Lung microvascular endothelial cell (primary cell): Measurements from ENCODE around the gene CASP1. TPM values are rescaled to one million over a fixed set of nuclear protein-coding genes. Genes with fewer than 3 reads are reported as not detected.
A peak's percentile ranks its signal among the peaks of the same experiment; 100 is the strongest.
"Not testable (repeated sequence)": the region's sequence is repeated elsewhere in the genome, so short reads cannot be mapped to it uniquely, and the experiment has no call there.

ENCODE experiments used
- DNase-seq, 2 donors: peaks; one replicate each; pipeline versions ENCODE4 v3.0.0 to v3.0.0-alpha.2; 2010; ENCODE audit warnings: low read depth in 2 of 2
- total RNA-seq: library from RNA; depleted of rRNA; stranded (reverse); fragments of >200 nt; gene quantifications from 2 replicates; pipeline ENCODE4 v1.2.1, GENCODE V29; 2014

CASP1 gene
- total RNA-seq, 1 donor from 2014 or later = 28.0 TPM

DNA sequence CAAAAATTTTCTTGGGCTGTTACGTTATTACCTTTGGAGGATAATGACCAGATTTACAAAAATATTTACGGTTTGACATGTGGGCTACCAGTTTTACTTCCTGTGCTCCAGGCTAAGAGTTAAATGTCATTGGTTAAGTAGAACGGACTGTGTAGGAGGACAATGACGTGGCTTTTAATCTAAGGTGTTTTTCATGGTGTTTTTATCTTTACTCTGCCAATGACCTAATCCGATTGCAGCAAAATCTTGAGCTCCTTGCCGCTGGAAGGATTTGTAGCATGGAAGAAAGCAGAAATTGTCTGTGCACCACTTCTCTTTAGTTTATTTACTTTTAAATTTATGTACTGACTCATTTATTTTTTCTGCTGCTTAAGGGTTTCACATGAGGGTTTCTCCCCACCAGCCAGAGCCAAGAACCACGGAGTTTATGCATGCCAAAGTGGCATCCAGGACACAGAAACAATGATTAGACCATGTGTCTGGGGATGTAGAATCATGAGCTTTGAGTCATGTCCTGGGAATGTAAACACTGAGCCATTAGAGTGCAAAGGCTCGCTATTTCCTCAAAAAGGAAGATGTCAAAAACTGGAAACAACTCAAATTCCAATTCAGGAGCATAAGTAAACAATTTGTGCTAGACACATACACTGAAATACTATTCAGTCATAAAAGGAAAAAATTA is 12.1 kb upstream of the CASP1 start:
- DNase-seq = peak; percentile 86 to 99

- DNase-seq = peak in 1 of 2 donors; percentile 15
These were observed 10.8 kb upstream of the CASP1 start for GRCh38 chr11:105045676-105046296.

DNA sequence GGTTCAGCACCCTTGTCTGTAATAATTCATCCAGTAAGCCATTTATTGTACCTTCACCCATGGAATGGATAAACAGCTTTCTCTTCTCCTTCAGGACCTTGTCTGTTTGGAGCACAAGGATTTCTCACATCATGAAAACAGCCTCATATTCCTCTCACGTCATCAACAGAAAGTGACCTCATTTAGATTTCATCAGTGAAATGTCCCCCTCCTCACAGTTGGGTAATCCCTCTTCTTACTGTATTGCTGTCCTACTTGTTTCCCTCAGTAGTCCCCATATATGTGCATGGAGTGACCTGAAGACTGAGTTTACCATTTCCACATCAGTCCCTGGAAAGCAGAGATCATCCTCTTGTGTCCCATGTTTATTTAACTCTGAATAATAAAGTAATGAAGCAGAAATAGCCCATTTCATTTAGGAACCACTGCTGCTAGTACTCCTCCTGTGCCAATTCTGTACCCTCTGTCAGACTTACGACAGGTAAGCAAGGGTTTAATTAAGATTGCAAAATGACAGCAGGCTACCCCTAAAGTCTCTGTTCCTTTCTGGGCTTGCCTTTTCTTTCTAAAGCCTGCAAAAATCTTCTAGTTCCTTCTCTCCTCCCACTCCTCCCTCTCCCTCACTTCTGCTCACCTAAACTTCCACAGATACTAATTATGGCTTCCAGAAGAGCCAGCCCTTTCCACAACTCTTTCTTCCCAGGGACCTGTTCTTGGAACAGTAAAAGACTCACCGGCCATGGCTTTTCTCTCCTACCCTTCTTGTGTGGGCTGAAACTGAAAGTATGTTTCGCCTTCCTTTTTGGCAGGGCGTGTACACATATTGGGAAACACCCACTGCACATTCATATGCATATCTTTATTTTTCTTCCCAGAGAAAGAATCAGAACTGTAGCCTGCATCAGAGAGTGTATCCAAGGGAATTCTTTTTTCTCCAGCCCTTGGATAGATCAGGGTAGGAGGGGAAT is 9.9 kb upstream of the CASP1 start, which contains the start of gene CARD16:
Gene CARD16, minus strand, starts transcription at position 779 of the 968 bp plus-strand sequence. Its CDS starts 38 bp downstream, at position 741.
- peak; percentile 84 to 88 for DNase-seq

DNA sequence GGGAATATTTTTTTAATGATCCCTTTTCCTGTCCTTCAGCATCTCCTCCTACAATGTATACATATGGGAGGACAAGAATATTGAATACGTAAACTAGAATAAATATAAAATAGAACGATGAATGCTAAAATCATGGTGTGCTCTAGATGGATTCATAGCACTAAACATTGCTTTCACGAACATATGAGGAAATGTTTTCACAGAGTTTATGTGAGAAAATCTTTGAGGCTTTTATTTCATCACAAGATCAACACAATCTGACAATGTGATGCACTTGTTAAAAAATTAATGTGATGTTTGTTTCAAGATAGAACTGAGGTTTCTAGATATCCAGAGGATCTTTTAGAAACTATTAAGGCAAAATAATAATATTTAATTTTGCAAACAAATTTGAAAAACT is 7.2 kb upstream of the CASP1 start:
- no peak for DNase-seq

DNA sequence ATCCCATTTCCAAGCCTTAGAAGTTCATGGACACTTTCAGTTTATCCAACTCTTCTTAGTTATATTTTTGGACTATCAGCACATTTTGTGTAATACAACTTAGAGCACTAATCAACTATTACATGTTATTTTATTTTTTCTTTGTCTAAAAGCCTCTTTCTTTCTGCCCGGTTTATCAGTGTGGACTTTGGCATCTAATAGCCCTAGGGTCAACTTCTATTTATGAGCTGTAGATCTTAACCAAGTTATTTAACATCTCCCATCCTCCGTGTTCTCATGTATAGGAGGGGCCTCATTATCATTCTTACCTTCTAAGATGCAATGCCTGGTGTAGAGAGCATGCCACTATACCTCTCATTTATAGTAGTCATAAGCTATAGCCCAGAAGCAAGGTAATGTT is 5.8 kb upstream of the CASP1 start:
- no peak for DNase-seq

- not testable (repeated sequence) for DNase-seq
These were observed 556 bp downstream of the CASP1 start for GRCh38 chr11:105034388-105034787.

DNA sequence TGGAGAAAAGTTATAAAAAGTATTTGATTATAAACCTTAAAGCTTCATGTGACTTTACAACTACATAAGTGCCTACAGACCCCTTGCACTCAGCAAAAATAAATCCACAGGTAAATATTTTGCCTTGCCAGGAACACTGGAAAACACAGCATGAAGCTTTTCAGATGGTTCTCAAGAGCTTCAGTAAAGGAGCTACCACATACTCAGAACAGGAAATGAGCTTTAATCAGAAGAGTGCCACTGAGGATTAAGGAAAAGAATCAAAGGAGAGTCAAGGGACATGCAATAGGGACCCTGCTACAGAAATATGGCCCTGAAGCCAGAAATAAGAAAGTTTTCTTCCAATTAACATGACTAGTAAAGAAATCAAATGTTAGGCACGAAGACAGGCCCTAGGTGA is 1.2 kb downstream of the CASP1 start:
- no peak for DNase-seq

DNA sequence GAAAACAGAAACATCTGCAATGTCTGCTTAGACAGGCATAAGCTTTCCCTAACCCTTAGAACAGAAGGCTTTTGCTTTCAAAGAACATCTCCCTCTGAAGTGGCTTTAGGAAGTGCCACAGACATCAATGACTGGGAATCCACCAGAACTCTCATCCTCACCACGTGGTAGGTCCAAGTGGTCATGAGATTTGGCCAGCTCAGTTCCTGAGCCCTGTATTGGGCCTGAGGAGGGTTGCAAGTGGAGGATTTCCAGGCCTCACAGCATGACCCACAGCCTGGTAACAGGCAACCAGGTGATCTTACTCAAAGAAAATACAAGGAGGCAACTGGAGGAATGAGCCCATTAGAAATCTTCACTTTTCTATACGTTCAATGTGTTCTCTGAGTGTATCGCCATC is 1.6 kb downstream of the CASP1 start:
- no peak for DNase-seq

- DNase-seq = no peak
These were observed 2.4 kb downstream of the CASP1 start for GRCh38 chr11:105032495-105032894.

- no peak for DNase-seq
These were observed 7.3 kb downstream of the CASP1 start for GRCh38 chr11:105027678-105028077.

GRCh38 chr11:105024394-105024793 is 10.6 kb downstream of the CASP1 start:
- no peak for DNase-seq

DNA sequence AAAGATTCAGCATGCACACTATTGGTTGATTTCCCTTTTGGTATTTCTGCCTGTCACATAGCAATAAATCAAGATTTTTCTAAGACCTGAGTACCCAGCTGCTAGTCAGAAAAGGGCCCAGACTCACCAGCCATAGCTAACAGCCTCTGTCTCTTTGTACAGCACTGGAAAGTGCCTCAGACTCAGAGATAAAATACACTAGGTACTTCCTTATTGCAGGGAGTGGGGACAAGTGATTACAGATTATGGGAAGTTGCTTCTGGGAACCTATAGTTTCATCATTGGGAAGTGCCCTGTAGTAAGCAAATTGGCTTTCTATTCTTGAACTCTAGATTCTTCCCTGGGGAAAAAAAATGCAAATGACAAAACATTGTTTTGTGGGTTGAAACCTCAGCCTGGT is 11.9 kb downstream of the CASP1 start, which contains the start of gene CASP5:
Gene CASP5, minus strand, starts transcription at position 166 of the 400 bp plus-strand sequence. Its CDS starts 32 bp downstream, at position 134.
- no peak for DNase-seq

DNA sequence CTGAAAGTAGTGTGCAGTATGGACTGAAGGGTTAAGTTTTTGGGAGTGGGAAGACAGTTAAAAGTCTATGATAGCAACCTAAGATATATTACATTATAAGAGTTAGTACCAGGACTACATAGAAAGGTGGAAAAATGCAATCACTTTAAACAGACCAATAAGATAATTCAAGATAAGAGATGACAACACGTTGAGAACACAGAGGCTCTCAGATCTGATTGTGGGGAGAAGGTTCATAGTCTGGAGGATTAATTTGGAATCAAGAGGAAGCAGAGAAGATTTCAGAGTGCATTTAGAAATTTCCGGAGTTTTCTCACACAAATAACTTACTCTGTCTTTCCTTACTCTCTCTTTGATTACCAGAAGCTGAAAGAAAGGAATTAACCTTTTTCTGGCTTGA is 12.4 kb downstream of the CASP1 start:
- no peak for DNase-seq

DNA sequence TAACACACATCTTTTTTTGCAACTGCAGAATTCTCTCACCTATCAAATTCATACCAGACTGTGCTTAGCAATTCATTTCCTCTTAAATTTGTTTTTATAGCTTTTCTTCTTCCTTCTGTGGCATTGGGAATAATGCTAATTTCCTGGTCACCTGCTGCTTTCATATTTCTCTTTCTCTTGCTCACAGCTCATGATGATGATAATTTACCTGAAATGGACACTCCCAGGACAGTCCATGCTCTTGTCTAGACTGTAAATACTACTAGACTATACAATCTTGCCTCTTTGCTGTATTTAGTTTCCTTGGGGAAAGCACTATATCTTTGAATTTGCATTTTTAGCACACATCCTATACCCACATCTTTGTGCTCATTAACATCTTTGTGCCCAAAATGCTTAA is 27.5 kb downstream of the CASP1 start:
- DNase-seq = no peak

GRCh38 chr11:105005451-105005845 is 29.5 kb downstream of the CASP1 start:
- DNase-seq = no peak

GRCh38 chr11:105004021-105004420 is 30.9 kb downstream of the CASP1 start:
- peak; percentile 14 to 42 for DNase-seq

- DNase-seq = no peak
These were observed 31.8 kb downstream of the CASP1 start for GRCh38 chr11:105003151-105003550.

- DNase-seq = peak; percentile 1 to 11
These were observed 34.1 kb downstream of the CASP1 start for GRCh38 chr11:105000797-105001196.

DNA sequence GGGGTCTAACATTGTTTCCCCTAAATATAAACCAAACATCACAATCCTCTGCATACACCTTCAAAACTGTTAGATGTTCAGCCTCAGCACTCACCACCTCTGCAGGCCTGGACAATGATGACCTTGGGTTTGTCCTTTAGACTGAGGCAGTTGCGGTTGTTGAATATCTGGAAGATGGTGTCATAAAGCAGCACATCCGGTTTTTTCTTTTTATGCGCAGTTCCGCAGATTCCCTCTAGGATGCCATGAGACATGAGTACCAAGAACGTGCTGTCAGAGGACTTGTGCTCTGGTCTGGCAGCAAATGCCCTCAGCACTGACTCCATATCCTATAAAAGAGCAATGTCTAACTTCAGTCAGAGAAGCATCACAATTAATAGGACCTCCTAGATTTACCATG is 34.8 kb downstream of the CASP1 start:
- peak in 1 of 2 donors; percentile 11 for DNase-seq

- DNase-seq = no peak
These were observed 35.2 kb downstream of the CASP1 start for GRCh38 chr11:104999721-105000120.

DNA sequence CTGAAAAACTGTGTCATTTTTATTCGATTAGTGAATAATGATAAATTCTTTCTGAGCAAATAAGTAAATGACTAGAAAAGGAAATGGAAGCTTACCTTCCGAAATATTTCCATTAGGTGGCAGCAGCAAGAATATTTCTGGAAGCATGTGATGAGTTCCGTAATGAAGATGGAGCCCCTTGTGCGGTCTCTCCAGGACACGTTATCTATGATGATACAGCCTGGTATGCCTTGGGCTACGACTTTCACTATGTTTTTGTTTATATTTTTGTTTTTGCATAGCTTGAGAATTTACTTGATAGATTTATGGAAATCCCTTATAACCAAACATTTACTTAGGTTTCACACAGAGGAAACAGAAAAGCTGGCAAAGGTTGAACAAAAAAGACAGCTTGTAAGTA is 37.7 kb downstream of the CASP1 start:
- no peak for DNase-seq

DNA sequence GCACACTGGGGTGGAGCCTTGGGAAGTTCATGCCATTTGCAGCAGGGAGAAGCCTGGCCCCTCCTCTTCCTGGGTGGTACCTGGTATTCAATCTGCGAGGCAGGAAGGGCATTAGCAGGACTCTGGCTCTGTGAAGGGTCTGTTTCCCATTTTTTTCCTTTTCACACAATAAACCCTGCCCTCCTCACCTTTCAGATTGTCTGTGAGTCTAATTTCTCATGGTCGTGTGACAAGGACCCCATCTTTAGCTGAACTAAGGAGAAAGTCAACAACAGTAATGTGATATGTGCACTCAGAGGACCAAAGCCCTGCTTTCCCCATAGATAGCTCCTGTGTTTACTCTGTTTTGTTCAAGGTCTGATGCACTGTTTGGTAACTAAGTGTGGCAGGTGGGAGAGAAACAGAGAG is 39.9 kb downstream of the CASP1 start:
- DNase-seq = no peak
